H1 (cell line): ENCODE results near the gene ASXL3. TPM values are rescaled to one million over a fixed set of nuclear protein-coding genes. Genes with fewer than 3 reads are reported as not detected.

Experiments used
- CTCF ChIA-PET: fragments of 300-600 bp; sonication (Branson Sonifier 250); formaldehyde crosslinking; loops from one replicate; lab custom pipeline; 2021; ENCODE audit not compliant: partially characterized antibody; lab: Charles Lee
- POLR2A ChIA-PET: fragments of 300-600 bp; sonication (Branson Sonifier 250); formaldehyde crosslinking; loops from one replicate; lab custom pipeline; 2021; ENCODE audit warnings: inconsistent platforms; ENCODE audit not compliant: partially characterized antibody; lab: Charles Lee
- DNase-seq, 2 experiments: peaks; one replicate each; pipeline versions ENCODE4 v3.0.0 to v3.0.0-alpha.2; 2010 to 2022; ENCODE audit warnings: low spot score in 2 of 2, low read depth in 1 of 2, mixed read lengths in 1 of 2
- FAIRE-seq: peaks from 2 replicates; lab custom pipeline; 2011; peaks lifted over from hg19 to GRCh38; lab: Jason Lieb, UNC
- H2AFZ ChIP-seq: 2 replicates; pipeline ENCODE4 v1.8.1; 2012; ENCODE audit warnings: low read length, inconsistent platforms
- H2AK5ac ChIP-seq: 2 replicates; pipeline ENCODE4 v1.6.1; 2013; ENCODE audit warnings: low read depth, low read length
- H2BK120ac ChIP-seq: replicated peaks from 2 replicates; pipeline ENCODE3; 2013; ENCODE audit warnings: low read depth, low read length, inconsistent platforms
- H2BK12ac ChIP-seq: 2 replicates; pipeline ENCODE4 v1.6.1; 2013; ENCODE audit warnings: low read depth, low read length
- H2BK15ac ChIP-seq: 2 replicates; pipeline ENCODE4 v1.6.1; 2013; ENCODE audit warnings: low read length
- H2BK20ac ChIP-seq: 2 replicates; pipeline ENCODE4 v1.6.1; 2013; ENCODE audit warnings: low read length
- H2BK5ac ChIP-seq: 2 replicates; pipeline ENCODE4 v1.6.1; 2013; ENCODE audit warnings: low read depth, low read length
- H3K14ac ChIP-seq: 2 replicates; pipeline ENCODE4 v1.6.1; 2013; ENCODE audit warnings: inconsistent platforms; ENCODE audit not compliant: insufficient read length
- H3K18ac ChIP-seq: 2 replicates; pipeline ENCODE4 v1.6.1; 2013; ENCODE audit warnings: low read length; ENCODE audit errors: extremely low read depth
- H3K23ac ChIP-seq: 2 replicates; pipeline ENCODE4 v1.6.1; 2013; ENCODE audit warnings: inconsistent platforms; ENCODE audit not compliant: insufficient read length
- H3K23me2 ChIP-seq: 2 replicates; pipeline ENCODE4 v1.6.1; 2013; ENCODE audit warnings: low read depth, low read length
- H3K27ac ChIP-seq: 2 replicates; pipeline ENCODE4 v1.6.1; 2011; ENCODE audit warnings: low read depth, low read length, inconsistent platforms
- H3K27me3 ChIP-seq, 4 experiments: replicated peaks in 1 of 4; 1 replicate in 1 of 4; 2 replicates in 3 of 4; pipeline versions ENCODE4 v1.6.1 to v1.8.1; 2011 to 2013; ENCODE audit warnings: low read length in 3 of 4, mild to moderate bottlenecking in 3 of 4, inconsistent platforms in 2 of 4, mixed read lengths in 2 of 4, moderate library complexity in 1 of 4; ENCODE audit not compliant: control insufficient read depth in 3 of 4, insufficient read depth in 3 of 4; ENCODE audit errors: extremely low read depth in 1 of 4
- H3K36me3 ChIP-seq, 4 experiments: 2 replicates each; pipeline versions ENCODE4 v1.6.1 to v1.8.1; 2011 to 2013; ENCODE audit warnings: mild to moderate bottlenecking in 4 of 4, low read length in 3 of 4, moderate library complexity in 2 of 4, control low read depth in 1 of 4, inconsistent platforms in 1 of 4; ENCODE audit not compliant: insufficient read depth in 4 of 4, control insufficient read depth in 2 of 4
- H3K4ac ChIP-seq: replicated peaks from 2 replicates; pipeline ENCODE3; 2013; ENCODE audit warnings: low read length, low read depth, mixed read lengths, inconsistent platforms; ENCODE audit not compliant: insufficient read length
- H3K4me1 ChIP-seq, 4 experiments: replicated peaks in 1 of 4; 1 replicate in 1 of 4; 2 replicates in 3 of 4; pipeline versions ENCODE4 v1.6.1 to v1.8.1; 2011 to 2013; ENCODE audit warnings: low read length in 3 of 4, inconsistent platforms in 2 of 4, mixed read lengths in 1 of 4; ENCODE audit not compliant: insufficient read depth in 4 of 4, control insufficient read depth in 3 of 4
- H3K4me2 ChIP-seq, 2 experiments: 2 replicates each; pipeline versions ENCODE4 v1.6.1 to v1.8.1; 2011 to 2013; ENCODE audit warnings: low read depth in 2 of 2, low read length in 2 of 2, control low read depth in 1 of 2, inconsistent platforms in 1 of 2, mild to moderate bottlenecking in 1 of 2; ENCODE audit not compliant: insufficient read depth in 1 of 2
- H3K4me3 ChIP-seq, 4 experiments: fragments of 200-600, 300-600 bp in 1 of 4; sonication (generic), shearing (Covaris generic), sonication (Bioruptor Twin) in 1 of 4; 2 replicates each; pipeline versions ENCODE4 v1.5.1 to v1.8.1; 2011 to 2016; ENCODE audit warnings: low read length in 4 of 4, low read depth in 3 of 4, control low read depth in 2 of 4, inconsistent platforms in 2 of 4, mild to moderate bottlenecking in 2 of 4, mixed read lengths in 1 of 4, moderate library complexity in 1 of 4; ENCODE audit not compliant: insufficient read depth in 2 of 4; ENCODE audit errors: extremely low read depth in 1 of 4
- H3K56ac ChIP-seq: replicated peaks from 2 replicates; pipeline ENCODE3; 2013; ENCODE audit warnings: low read depth, mild to moderate bottlenecking, mixed read lengths, low read length, inconsistent platforms; ENCODE audit not compliant: insufficient read length
- H3K79me1 ChIP-seq: 2 replicates; pipeline ENCODE4 v1.6.1; 2013; ENCODE audit warnings: low read depth, low read length, control low read depth
- H3K79me2 ChIP-seq, 2 experiments: 2 replicates each; pipeline versions ENCODE4 v1.6.1 to v1.8.1; 2012 to 2013; ENCODE audit warnings: low read length in 2 of 2, mild to moderate bottlenecking in 2 of 2, inconsistent platforms in 1 of 2; ENCODE audit not compliant: insufficient read depth in 2 of 2, control insufficient read depth in 1 of 2
- H3K9ac ChIP-seq, 4 experiments: replicated peaks in 1 of 4; 1 replicate in 1 of 4; 2 replicates in 3 of 4; pipeline versions ENCODE4 v1.6.1 to v1.8.1; 2011 to 2013; ENCODE audit warnings: low read depth in 3 of 4, low read length in 3 of 4, control low read depth in 2 of 4, mild to moderate bottlenecking in 2 of 4, moderate library complexity in 2 of 4, inconsistent platforms in 1 of 4; ENCODE audit errors: extremely low read depth in 1 of 4
- H3K9me3 ChIP-seq, 2 experiments: 2 replicates each; pipeline versions ENCODE4 v1.6.1 to v1.8.1; 2012 to 2013; ENCODE audit warnings: mild to moderate bottlenecking in 2 of 2, moderate library complexity in 2 of 2, control low read depth in 1 of 2, inconsistent platforms in 1 of 2, low read depth in 1 of 2, low read length in 1 of 2, mixed read lengths in 1 of 2; ENCODE audit not compliant: insufficient read depth in 2 of 2
- H4K20me1 ChIP-seq, 2 experiments: replicated peaks in 1 of 2; 2 replicates each; pipeline versions ENCODE3 to v1.8.1; 2011 to 2013; ENCODE audit warnings: inconsistent platforms in 2 of 2, low read length in 2 of 2, mild to moderate bottlenecking in 1 of 2; ENCODE audit not compliant: insufficient read depth in 2 of 2, control insufficient read depth in 1 of 2
- H4K5ac ChIP-seq: 2 replicates; pipeline ENCODE4 v1.6.1; 2013; ENCODE audit warnings: low read length, low read depth, mixed read lengths, inconsistent platforms; ENCODE audit not compliant: insufficient read length
- H4K8ac ChIP-seq: 2 replicates; pipeline ENCODE4 v1.8.0; 2013; ENCODE audit warnings: mild to moderate bottlenecking, moderate library complexity, low read length, inconsistent platforms; ENCODE audit not compliant: insufficient read depth; ENCODE audit errors: extremely low read depth
- H4K91ac ChIP-seq: replicated peaks from 2 replicates; pipeline ENCODE3; 2013; ENCODE audit warnings: low read length, mixed read lengths, inconsistent platforms; ENCODE audit not compliant: insufficient read length
- GABPA ChIP-seq: IDR thresholded peaks from 2 replicates; pipeline ENCODE4 v1.6.1; 2011; ENCODE audit warnings: mild to moderate bottlenecking, low read length, moderate library complexity, borderline replicate concordance; ENCODE audit not compliant: insufficient read depth
- POLR2A ChIP-seq, 2 experiments: IDR thresholded peaks; 1 replicate in 1 of 2; 2 replicates in 1 of 2; pipeline ENCODE4 v1.6.1; 2011; ENCODE audit warnings: low read depth in 2 of 2, low read length in 2 of 2, mild to moderate bottlenecking in 2 of 2; ENCODE audit errors: control extremely low read depth in 1 of 2
- RBBP5 ChIP-seq: IDR thresholded peaks from 2 replicates; pipeline ENCODE4 v1.7.1; 2012; ENCODE audit warnings: low read depth, mild to moderate bottlenecking, inconsistent platforms, low read length, moderate library complexity, borderline replicate concordance
- TAF7 ChIP-seq: optimal IDR thresholded peaks from 2 replicates; pipeline ENCODE3; 2011; ENCODE audit warnings: low read depth, mild to moderate bottlenecking, inconsistent platforms, low read length, moderate library complexity, borderline replicate concordance
- WGBS, 2 experiments: shearing (Covaris generic) in 1 of 2; methylation state at CpG; one replicate each; pipeline versions ENCODE4 v1.1.6 to v1.1.7; 2013 to 2015; ENCODE audit warnings: low lambda C conversion rate in 2 of 2, mixed read lengths in 2 of 2, inconsistent platforms in 1 of 2, low coverage in 1 of 2, missing lambda C conversion rate in 1 of 2; ENCODE audit not compliant: insufficient replicate concordance in 2 of 2, insufficient coverage in 1 of 2, insufficient read length in 1 of 2; ENCODE audit errors: extremely low coverage in 1 of 2, missing lambda C conversion rate in 1 of 2; 5-methylcytosine and 5-hydroxymethylcytosine counted together
- polyA plus RNA-seq, 7 experiments: library from polyadenylated mRNA; depleted of rRNA in 3 of 7; stranded (reverse) in 5 of 7; unstranded in 2 of 7; fragments of >200 nt in 5 of 7; fragments of 200-250 nt in 2 of 7; gene quantifications; 1 replicate in 5 of 7; 2 replicates in 1 of 7; 4 replicates in 1 of 7; pipeline versions ENCODE4 v1.2.1 to v1.2.3, GENCODE V29; 2011 to 2013; ENCODE audit warnings: missing spikeins in 2 of 7, mixed read lengths in 2 of 7
- total RNA-seq: library from RNA; stranded (reverse); fragmentation: NEBNext Ultra II Directional; extraction: Animal tissue kit (Norgen Biotek cat#: 25700); gene quantifications from 2 replicates; pipeline ENCODE4 v1.2.1, GENCODE V29; 2021

Gene ASXL3
- total and polyA plus RNA-seq, 2 of the 8 experiments (the other 6 are each of a cell fraction or from before 2014, with no cell fraction given) = 0.08 to 1.3 TPM

DNA sequence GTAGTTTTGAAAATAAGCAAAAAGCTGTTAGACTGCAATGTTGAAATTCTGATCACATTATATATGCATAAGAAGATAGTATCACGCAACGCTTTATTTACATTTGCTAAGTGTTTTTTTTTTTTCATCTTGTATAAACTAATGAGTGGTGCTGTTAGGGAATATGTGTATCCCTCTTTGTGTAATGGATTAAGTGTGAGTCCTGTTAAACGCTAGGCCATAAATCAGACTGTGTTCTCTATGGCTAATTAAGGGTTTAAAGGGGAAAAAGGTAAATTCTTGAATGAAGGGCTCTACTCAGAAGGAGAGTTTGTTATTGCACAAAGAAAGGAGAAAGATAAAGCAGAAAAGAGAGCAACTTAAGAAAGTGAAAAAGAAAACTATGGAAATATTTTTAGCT, 4.8 kb upstream of the ASXL3 start:
- no peak overlapping the region for H3K56ac ChIP-seq
- CTCF ChIA-PET = interaction anchor here (0.6 to 1.0 kb wide), 3 partner anchors 11 to 1036 kb away, joined by 3 to 4 read pairs (median 3); no protein-coding TSS in a partner anchor
- no peak overlapping the region for H3K9ac ChIP-seq
- H2BK15ac ChIP-seq = no peak overlapping the region
- no peaks in the 10 kb centered on the region for H3K79me1 ChIP-seq
- H3K4me3 ChIP-seq = no peak overlapping the region
- H4K8ac ChIP-seq = no peak overlapping the region
- H3K27me3 ChIP-seq = peaks cover 0 to 10% (median 5%) of the 10 kb centered on the region in 4 experiments; a peak in 5 of 7 replicates
- no peak overlapping the region for H3K4ac ChIP-seq
- no peak overlapping the region for H3K27ac ChIP-seq
- H2AFZ ChIP-seq = no peak overlapping the region
- no peaks in the 10 kb centered on the region for H3K36me3 ChIP-seq
- no peaks in the 10 kb centered on the region for H3K79me2 ChIP-seq
- POLR2A ChIA-PET = no interaction called here
- no peak overlapping the region for H2AK5ac ChIP-seq
- H3K4me1 ChIP-seq = peaks cover 0 to 4% (median 1%) of the 10 kb centered on the region in 4 experiments; a peak in 2 of 7 replicates
- H4K5ac ChIP-seq = no peak overlapping the region
- no peak overlapping the region for H2BK12ac ChIP-seq
- H2BK20ac ChIP-seq = no peak overlapping the region
- H3K14ac ChIP-seq = no peak overlapping the region
- no peak overlapping the region for H2BK120ac ChIP-seq
- H3K18ac ChIP-seq = no peak overlapping the region
- 91% methylated on average over 3 of the region's 3 CpGs; no CpG with 5 or more reads in 1 of the 2 experiments for WGBS, 2 experiments
- FAIRE-seq (no peak), DNase-seq (no peak)
- no peak overlapping the region for H4K91ac ChIP-seq
- no peak for TF ChIP-seq TAF7
- TF ChIP-seq GABPA = no peak
- no peak for TF ChIP-seq POLR2A (IDR thresholded peaks at IDR 0.05; ENCODE audit: control extremely low read depth in 1 of 2, low read depth in 2 of 2, low read length in 2 of 2)
- TF ChIP-seq RBBP5 = no peak
- peaks cover 5% of the 10 kb centered on the region for H3K23me2 ChIP-seq
- no peaks in the 10 kb centered on the region for H3K9me3 ChIP-seq
- H3K4me2 ChIP-seq = no peak overlapping the region
- no peaks in the 10 kb centered on the region for H4K20me1 ChIP-seq
- H2BK5ac ChIP-seq = no peak overlapping the region
- no peak overlapping the region for H3K23ac ChIP-seq
